Skeletal muscle satellite cell (primary cell): ENCODE results near the gene AP2S1.
"Not testable (repeated sequence)": the region's sequence is repeated elsewhere in the genome, so short reads cannot be mapped to it uniquely, and the experiment has no call there.

Experiments
- H3K27me3 ChIP-seq: 2 replicates; pipeline ENCODE4 v1.7.0; 2013; ENCODE audit warnings: low read length; ENCODE audit not compliant: control insufficient read depth, insufficient read depth
- H3K36me3 ChIP-seq: 2 replicates; pipeline ENCODE4 v1.7.0; 2013; ENCODE audit warnings: mild to moderate bottlenecking, control low read depth, low read length; ENCODE audit not compliant: insufficient read depth
- H3K4me1 ChIP-seq: 2 replicates; pipeline ENCODE4 v1.7.0; 2013; ENCODE audit warnings: low read length; ENCODE audit not compliant: control insufficient read depth, insufficient read depth
- H3K4me2 ChIP-seq: 2 replicates; pipeline ENCODE4 v1.7.0; 2013; ENCODE audit warnings: mild to moderate bottlenecking, low read length
- H3K4me3 ChIP-seq: 2 replicates; pipeline ENCODE4 v1.7.0; 2013; ENCODE audit warnings: low read length
- H3K9ac ChIP-seq: 2 replicates; pipeline ENCODE4 v1.7.0; 2013; ENCODE audit warnings: mild to moderate bottlenecking, low read depth, low read length, moderate library complexity
- H3K9me3 ChIP-seq: replicated peaks from 2 replicates; pipeline ENCODE4 v1.7.0; 2013; ENCODE audit warnings: mild to moderate bottlenecking, control low read depth, low read length

AP2S1 gene

DNA sequence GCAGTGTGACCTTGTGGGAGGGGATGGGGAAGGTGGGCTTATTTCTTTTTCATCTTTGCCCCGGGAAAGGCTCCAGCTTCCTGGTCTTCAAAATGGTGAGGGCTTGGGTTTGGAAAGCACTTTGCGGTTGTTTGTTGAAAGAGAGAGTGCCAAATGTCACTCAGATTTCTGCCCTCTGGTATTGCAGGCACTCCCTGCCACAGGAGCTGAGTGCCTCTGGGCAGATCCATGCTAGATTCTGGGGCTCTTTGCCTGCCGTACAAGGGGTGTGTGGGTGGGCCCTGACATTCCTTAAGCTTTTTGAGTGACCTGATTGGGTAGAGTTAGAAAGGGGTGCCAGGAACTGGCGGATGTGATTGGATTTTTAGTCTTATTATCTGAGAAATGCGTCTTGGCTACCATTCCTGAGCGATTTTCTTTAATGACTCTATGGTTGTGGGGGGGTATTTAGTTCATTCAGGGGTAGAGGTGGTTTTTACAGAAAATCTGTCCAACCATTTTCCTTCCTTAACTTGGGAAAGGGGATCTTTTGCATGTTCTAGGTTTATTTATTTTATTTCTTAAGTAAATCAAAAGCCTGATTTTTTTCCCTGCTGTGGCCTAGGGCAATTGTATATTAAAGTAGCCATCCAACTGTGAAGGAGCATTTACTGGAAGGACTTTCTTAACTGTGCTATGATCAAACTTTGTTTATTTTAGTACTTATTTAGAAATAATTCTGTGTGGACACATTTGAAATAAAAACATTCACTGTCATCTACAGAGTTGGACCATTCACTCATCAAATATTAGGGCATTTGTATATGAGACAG, 13.4 kb upstream of the AP2S1 start:
- H3K4me1 ChIP-seq = peaks cover 54% of the 10 kb centered on the region
- H3K27me3 ChIP-seq = no peaks in the 10 kb centered on the region
- H3K36me3 ChIP-seq = no peaks in the 10 kb centered on the region
- peak overlapping the region; percentile 86 for H3K4me2 ChIP-seq
- no peaks in the 10 kb centered on the region for H3K9me3 ChIP-seq
- peak overlapping the region; percentile 97 for H3K4me3 ChIP-seq
- peak overlapping the region; percentile 82 for H3K9ac ChIP-seq

DNA sequence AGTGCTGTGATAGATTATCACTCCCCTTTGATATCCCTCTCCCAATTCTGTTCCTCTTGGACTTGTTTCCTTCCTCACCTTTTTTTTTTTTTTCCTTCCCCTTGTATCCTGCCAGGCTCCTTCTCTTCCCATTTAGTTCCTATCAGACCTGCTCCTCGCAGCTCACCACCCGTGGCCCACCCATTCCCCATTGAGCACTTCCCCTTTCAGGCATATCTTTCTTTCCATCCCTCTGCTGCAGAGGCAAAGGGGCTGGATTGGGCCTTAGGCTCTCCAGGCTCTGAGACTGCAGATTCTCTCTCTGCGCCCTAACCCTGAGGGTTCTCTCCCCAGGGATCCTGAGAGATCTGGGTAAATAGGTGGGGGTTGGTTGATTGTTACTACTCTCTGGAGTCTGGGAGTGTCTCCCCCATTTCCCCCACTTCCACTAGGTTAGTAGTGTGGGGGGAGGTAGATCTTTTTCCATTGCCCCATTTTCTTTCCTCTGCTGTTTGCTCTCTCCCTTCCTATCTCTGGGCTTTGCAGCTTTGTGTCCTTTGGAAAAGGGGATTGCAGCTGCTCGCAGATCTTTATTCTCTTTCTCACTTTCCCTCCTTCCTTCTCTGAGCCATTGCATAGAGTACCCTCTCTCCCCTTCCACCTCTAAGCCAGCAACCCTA, 12.5 kb upstream of the AP2S1 start:
- peaks cover 54% of the 10 kb centered on the region for H3K4me1 ChIP-seq

DNA sequence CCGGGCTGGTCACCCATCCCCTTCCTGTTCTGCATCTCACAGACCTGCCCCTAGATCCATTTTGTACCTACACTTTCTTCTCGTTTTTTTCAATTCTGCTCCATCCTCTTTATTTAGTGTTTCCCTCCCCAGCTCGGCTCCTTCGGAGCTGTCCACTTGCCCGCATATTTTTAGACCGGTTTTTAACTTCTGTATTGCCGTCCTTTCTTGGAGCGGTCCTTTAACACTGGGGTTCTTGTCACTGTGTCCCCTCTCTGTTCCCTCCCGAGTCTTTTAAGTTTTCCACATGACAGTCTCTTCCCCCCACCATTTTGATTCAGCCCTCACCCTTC, 11.8 kb upstream of the AP2S1 start:
- H3K9me3 ChIP-seq = no peaks in the 10 kb centered on the region
- H3K9ac ChIP-seq = peak overlapping the region; percentile 82
- H3K36me3 ChIP-seq = no peaks in the 10 kb centered on the region
- H3K27me3 ChIP-seq = no peaks in the 10 kb centered on the region
- H3K4me1 ChIP-seq = peaks cover 52% of the 10 kb centered on the region
- peak overlapping the region; percentile 97 for H3K4me3 ChIP-seq
- H3K4me2 ChIP-seq = peak overlapping the region; percentile 86

More for the DNA sequence above, 12.5 kb upstream of the AP2S1 start:
- Histone ChIP-seq H3K4me3 (peak overlapping the region; percentile 97), H3K4me2 (peak overlapping the region; percentile 86), H3K36me3 (no peaks in the 10 kb centered on the region), H3K27me3 (no peaks in the 10 kb centered on the region), H3K9ac (peak overlapping the region; percentile 82), H3K9me3 (no peaks in the 10 kb centered on the region)

DNA sequence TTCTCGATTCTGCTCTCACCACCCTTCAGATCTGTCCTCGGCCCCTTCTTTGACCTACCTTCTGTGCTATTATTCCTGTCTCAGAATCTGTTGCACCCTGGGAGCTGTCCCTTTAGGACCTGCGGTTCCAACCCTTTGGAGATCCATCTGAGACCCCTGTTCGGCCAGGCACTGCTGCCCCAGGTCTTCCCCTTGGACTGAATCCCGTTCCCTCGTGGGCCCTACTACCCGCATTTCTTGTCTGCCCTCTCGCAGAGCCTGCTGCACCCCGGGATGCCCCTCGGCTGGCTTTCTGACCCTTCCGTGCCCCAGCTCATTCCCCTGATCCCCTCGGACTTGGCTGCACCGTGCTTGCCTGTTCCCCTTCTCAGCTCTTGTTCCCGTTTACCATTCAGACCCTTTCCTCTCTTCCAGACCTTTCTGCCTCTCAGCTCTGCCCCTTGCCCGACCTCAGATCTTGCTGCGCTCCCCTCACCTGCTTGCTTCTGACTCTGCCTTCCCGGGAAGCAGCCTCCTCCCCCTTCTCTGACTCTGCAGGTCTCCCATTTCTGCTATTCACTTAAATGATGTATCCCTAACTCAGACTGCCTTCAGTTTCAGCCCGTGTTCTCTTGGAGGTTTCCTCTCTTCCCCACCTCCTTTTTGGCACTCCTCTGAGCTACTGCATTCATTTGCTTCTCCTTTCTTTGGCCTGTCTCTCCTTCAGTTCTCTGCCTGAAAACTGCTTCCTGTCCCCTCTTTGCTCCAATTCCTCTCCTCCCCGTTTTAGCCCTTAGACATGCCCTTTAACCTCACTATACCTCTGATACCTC, 11.3 kb upstream of the AP2S1 start:
- Histone ChIP-seq H3K4me2 (peak overlapping the region; percentile 86), H3K27me3 (no peaks in the 10 kb centered on the region), H3K4me3 (peak overlapping the region; percentile 97), H3K36me3 (no peaks in the 10 kb centered on the region), H3K9ac (peak overlapping the region; percentile 82), H3K4me1 (peaks cover 47% of the 10 kb centered on the region), H3K9me3 (no peaks in the 10 kb centered on the region)

DNA sequence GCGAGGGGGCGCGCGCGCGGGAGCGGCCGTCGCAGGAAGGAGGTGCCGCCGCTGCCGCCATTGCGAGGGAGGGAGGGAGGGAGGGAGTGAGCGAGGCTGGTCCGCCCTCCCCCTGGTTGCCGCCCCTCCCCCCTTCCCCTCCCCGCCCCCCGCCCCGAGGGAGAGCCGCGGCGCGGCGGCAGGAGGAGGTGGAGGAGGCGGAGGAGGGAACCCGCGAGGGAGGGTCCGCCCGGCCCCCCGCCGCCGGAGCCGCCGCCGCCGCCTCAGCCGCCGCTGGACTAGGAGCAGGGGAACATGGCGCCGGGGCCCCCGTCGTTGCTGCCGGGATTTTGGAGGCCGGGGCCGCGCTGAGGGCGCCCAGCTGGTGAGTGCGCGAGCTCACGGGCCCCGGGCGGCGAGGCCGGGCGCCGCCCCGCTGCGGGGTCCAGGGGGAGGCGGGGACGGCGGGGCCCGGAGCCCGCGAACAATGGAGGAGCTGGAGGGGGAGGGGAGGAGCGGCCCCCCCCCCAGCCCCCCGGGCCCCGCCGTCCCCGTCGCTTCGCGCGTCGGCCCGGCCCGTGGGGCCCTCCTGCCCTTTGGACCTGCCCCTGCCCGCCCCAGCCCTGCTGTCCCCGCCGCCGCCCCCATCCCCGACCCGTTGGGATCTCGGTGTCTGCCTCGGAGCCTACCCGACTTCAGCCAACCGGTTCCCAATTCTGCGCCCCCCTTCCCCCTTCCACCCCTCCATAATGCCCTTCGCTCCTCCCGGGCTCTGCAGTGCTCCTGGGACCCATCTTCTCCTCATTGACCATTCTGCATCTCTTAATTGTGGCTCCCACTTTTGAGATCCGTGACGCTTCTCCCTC, 10.4 kb upstream of the AP2S1 start, which contains the start of gene ARHGAP35:
Gene ARHGAP35 (plus strand): TSS at position 152 of the 845 bp plus-strand sequence. CDS start 57,679 bp downstream, outside the sequence.
- H3K9me3 ChIP-seq = no peaks in the 10 kb centered on the region
- H3K27me3 ChIP-seq = no peaks in the 10 kb centered on the region
- H3K4me3 ChIP-seq = peak within 1 kb of the TSS; percentile 97
- peak within 1 kb of the TSS; percentile 94 for H3K9ac ChIP-seq
- no peaks in the 10 kb centered on the region for H3K36me3 ChIP-seq
- peak within 1 kb of the TSS; percentile 97 for H3K4me2 ChIP-seq
- H3K4me1 ChIP-seq = peaks cover 46% of the 10 kb centered on the region

DNA sequence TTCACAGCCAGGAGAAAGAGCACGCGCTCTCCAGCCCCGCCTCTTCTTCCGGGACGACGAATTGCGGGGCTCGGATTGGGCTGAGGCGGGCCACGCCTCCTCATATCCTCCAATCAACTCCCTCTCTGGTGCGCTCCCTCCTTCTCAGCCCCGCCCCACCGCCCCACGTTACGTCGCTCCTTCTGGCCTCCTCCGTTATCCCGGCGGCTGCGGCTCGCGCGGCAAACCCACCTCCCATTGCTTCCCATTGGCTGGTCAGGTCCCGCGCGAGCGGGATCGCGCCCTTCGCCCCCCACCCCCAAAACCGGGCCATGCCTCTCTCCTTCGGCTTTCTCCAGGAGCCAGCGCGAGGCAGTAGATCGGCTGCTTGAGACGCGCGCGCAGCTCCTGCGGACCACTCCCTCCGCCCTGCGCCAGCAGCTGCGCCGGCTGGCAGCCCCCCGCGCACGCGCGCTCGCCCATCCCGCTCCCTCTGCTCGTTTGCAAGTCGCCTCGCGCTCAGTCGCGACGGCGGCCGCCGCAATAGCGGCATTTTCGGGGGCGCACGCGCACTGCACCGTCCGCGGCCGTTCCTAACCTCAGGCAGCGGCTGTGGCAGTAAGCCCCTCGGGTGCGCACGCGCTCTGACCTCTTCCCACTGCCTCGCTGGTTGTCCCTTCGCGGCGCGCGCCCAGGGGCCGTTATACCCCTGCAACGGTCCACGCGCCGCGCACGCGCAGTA, 9.6 kb upstream of the AP2S1 start:
- H3K4me1 ChIP-seq = peaks cover 41% of the 10 kb centered on the region
- H3K4me2 ChIP-seq = peak overlapping the region; percentile 97
- peak overlapping the region; percentile 97 for H3K4me3 ChIP-seq
- H3K27me3 ChIP-seq = no peaks in the 10 kb centered on the region
- H3K36me3 ChIP-seq = no peaks in the 10 kb centered on the region
- H3K9ac ChIP-seq = peak overlapping the region; percentile 94
- no peaks in the 10 kb centered on the region for H3K9me3 ChIP-seq

DNA sequence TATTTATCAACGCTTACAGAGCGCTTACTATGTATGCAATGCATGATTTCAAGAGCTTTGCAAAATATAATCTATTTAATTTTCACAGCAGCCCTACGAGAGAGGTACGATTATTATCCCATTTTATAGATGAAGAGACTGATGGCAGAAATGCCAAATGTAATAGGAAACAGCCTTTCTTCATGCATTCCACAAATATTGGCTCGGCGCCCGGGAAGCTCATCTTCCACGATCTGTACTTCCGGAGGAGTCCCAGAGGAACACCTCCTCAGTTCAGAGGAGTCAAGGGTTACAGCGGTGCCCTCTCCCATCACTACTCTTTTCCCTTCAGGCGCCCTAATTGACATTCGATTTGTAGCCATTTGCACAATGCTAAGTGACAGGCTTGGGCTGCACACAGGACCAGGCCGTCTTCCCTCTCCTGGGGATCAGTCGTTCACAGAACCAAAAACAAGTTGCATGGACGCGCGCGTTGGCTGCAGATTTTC, 9.0 kb upstream of the AP2S1 start:
- Histone ChIP-seq H3K9me3 (no peaks in the 10 kb centered on the region), H3K4me2 (peak overlapping the region; percentile 97), H3K9ac (peak overlapping the region; percentile 49), H3K4me3 (peak overlapping the region; percentile 66), H3K4me1 (peaks cover 35% of the 10 kb centered on the region), H3K36me3 (no peaks in the 10 kb centered on the region), H3K27me3 (no peaks in the 10 kb centered on the region)

DNA sequence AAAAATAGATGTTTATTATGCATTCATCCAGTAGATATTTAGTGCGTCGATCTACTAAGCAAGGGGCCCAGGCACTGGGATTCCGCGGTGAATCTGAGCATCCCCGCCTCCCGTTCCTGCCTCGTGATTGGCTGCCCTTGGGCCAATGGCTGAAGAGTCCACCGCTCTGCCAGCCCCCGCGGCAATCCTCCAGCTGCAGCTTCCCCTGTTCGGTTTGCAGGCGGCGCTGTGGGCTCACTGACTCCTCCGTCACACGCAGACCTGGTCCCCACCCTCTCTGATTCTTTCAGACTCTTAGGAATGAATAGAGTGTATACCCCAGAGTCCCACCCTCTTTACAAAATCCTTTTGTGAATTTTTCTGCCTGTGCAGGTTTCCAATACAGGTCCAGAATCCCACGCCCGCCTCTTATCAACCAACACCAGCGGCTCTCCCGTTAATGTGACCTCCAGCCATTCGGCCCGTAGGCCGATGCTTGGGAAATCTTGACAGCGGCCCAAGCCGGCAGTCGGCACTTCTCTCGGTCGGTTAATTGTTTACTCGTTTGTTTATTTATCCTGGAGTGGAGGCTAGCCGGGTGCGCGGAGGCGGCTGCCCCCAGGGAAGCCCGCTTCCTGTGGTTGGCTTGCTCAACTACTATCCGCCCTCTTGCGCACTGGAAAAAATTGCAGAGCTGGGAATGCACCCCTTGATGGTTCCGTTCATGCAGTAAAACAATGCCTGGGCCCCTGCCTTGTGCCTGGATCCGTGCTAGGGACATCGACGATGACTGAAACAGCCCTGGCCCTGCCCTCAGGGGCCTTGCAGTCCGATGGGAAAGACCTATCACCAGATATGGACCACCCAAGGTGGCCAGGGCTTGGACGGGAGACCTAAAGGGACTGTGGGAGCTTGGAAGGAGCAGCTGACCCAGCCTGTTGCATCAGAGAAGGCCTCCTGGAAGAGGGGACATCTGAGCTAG, 5.7 kb upstream of the AP2S1 start:
- H3K4me1 ChIP-seq = peaks cover 13% of the 10 kb centered on the region
- H3K4me2 ChIP-seq = peak overlapping the region; percentile 89
- H3K9ac ChIP-seq = peak overlapping the region; percentile 72
- peak overlapping the region; percentile 65 for H3K4me3 ChIP-seq
- no peaks in the 10 kb centered on the region for H3K9me3 ChIP-seq
- H3K27me3 ChIP-seq = no peaks in the 10 kb centered on the region
- H3K36me3 ChIP-seq = no peaks in the 10 kb centered on the region

DNA sequence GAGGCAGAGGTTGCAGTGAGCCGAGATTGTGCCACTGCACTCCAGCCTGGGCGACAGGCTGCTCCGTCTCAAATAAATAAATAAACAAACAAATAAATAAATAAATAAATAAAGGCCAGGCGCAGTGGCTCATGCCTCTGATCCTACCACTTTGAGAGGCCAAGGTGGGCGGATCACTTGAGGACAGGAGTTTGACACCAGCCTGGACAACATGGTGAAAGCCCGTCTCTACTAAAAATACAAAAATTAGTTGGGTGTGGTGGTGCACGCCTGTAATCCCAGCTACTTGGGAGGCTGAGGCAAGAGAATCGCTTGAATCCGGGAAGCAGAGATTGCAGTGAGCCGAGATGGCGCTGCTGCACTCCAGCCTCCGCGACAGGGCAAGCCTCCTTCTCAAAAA, 4.1 kb upstream of the AP2S1 start:
- H3K4me1 ChIP-seq = peaks cover 11% of the 10 kb centered on the region
- H3K27me3 ChIP-seq, H3K36me3 ChIP-seq, H3K9me3 ChIP-seq, H3K4me2 ChIP-seq, H3K9ac ChIP-seq, H3K4me3 ChIP-seq: not testable (repeated sequence)
